H1 (cell line): ENCODE results near the gene STK40. TPM values are rescaled to one million over a fixed set of nuclear protein-coding genes. Genes with fewer than 3 reads are reported as not detected.

Experiments
- ASH2L ChIP-seq: fragments of 200-600, 300-600 bp; sonication (generic); IDR thresholded peaks from one replicate; pipeline ENCODE4 v1.7.1; 2017; ENCODE audit warnings: low read length
- BCL11A ChIP-seq, 2 experiments: IDR thresholded peaks; one replicate each; pipeline ENCODE4 v1.6.1; 2011; ENCODE audit warnings: low read depth in 2 of 2, low read length in 2 of 2, mild to moderate bottlenecking in 2 of 2
- CTCF ChIP-seq, 3 experiments: IDR thresholded peaks; 1 replicate in 2 of 3; 2 replicates in 1 of 3; pipeline versions ENCODE4 v1.5.1 to v1.6.1; 2011; ENCODE audit warnings: low read length in 3 of 3, mild to moderate bottlenecking in 3 of 3, inconsistent platforms in 2 of 3, low read depth in 1 of 3, moderate library complexity in 1 of 3; ENCODE audit not compliant: insufficient read depth in 1 of 3; ENCODE audit errors: control extremely low read depth in 1 of 3
- SAP30 ChIP-seq: fragments of 300-600 bp; sonication (generic); IDR thresholded peaks from 2 replicates; pipeline ENCODE4 v1.7.1; 2012; ENCODE audit warnings: low read length, moderate library complexity, mild to moderate bottlenecking, inconsistent platforms; ENCODE audit not compliant: insufficient read depth, insufficient replicate concordance
- SRF ChIP-seq: IDR thresholded peaks from 2 replicates; pipeline ENCODE4 v1.6.1; 2011; ENCODE audit warnings: mild to moderate bottlenecking, low read depth, low read length, moderate library complexity
- TBP ChIP-seq: IDR thresholded peaks from 2 replicates; pipeline ENCODE4 v1.6.1; 2011; ENCODE audit warnings: low read depth, low read length, improper control_type of control experiment
- USF2 ChIP-seq: IDR thresholded peaks from 2 replicates; pipeline ENCODE4 v1.6.1; 2011; ENCODE audit warnings: low read length, improper control_type of control experiment
- polyA plus RNA-seq, 7 experiments: library from polyadenylated mRNA; depleted of rRNA in 3 of 7; stranded (reverse) in 5 of 7; unstranded in 2 of 7; fragments of >200 nt in 5 of 7; fragments of 200-250 nt in 2 of 7; gene quantifications; 1 replicate in 5 of 7; 2 replicates in 1 of 7; 4 replicates in 1 of 7; pipeline versions ENCODE4 v1.2.1 to v1.2.3, GENCODE V29; 2011 to 2013; ENCODE audit warnings: missing spikeins in 2 of 7, mixed read lengths in 2 of 7
- total RNA-seq: library from RNA; stranded (reverse); fragmentation: NEBNext Ultra II Directional; extraction: Animal tissue kit (Norgen Biotek cat#: 25700); gene quantifications from 2 replicates; pipeline ENCODE4 v1.2.1, GENCODE V29; 2021

Gene STK40
- total and polyA plus RNA-seq, 2 of the 8 experiments (the other 6 are each of a cell fraction or from before 2014, with no cell fraction given) = 13.6 to 28.6 TPM

GRCh38 chr1:36389261-36389660 lies 3.5 kb upstream of the STK40 start (continued):
- TF ChIP-seq SAP30 (no peak), TBP (no peak), ASH2L (no peak), SRF (no peak), BCL11A (IDR thresholded peaks at IDR 0.05; ENCODE audit: low read depth in 2 of 2, low read length in 2 of 2) (no peak), CTCF (IDR thresholded peaks at IDR 0.05; ENCODE audit: control extremely low read depth in 1 of 3, insufficient read depth in 1 of 3, low read depth in 1 of 3, low read length in 3 of 3) (no peak), USF2 (no peak)
- TF ChIP-seq, all 59 proteins: peak for 0
